ENCODE results near the gene MCC.

The MCC gene

GRCh38 chr5:113195251-113195650 is 293.0 kb downstream of the MCC start:
- H3K23ac ChIP-seq (ENCODE audit: low read length in 2 of 2) = no peak overlapping the region
- H2BK120ac ChIP-seq (ENCODE audit: low read depth, low read length) = no peak overlapping the region
- H3K36me3 ChIP-seq (ENCODE audit: control insufficient read depth in 1 of 2, insufficient read depth in 2 of 2, low read depth in 1 of 2, low read length in 2 of 2) = peaks cover 0 to 17% of the 10 kb centered on the region in 2 experiments
- H2AFZ ChIP-seq (ENCODE audit: low read depth, low read length) = no peak overlapping the region
- no peak for DNase-seq
- no peak overlapping the region for H2AK5ac ChIP-seq (ENCODE audit: low read length, severe bottlenecking)
- peaks cover 8% of the 10 kb centered on the region for H3K9me3 ChIP-seq (ENCODE audit: control insufficient read depth, low read length)
- no peak overlapping the region for H3K4ac ChIP-seq (ENCODE audit: low read depth in 1 of 2, low read length in 2 of 2)
- no peak overlapping the region for H2BK5ac ChIP-seq (ENCODE audit: low read depth, low read length, poor library complexity, severe bottlenecking)
- H3K79me1 ChIP-seq (replicated peaks; ENCODE audit: low read length, poor library complexity, severe bottlenecking) = peaks cover 19% of the 10 kb centered on the region
- 99% methylated on average over 3 of the region's 3 CpGs for WGBS
- no peak overlapping the region for H4K8ac ChIP-seq (ENCODE audit: low read length)
- H4K91ac ChIP-seq (ENCODE audit: low read length) = no peak overlapping the region
- no peak overlapping the region for H3K27ac ChIP-seq (ENCODE audit: low read length, poor library complexity, severe bottlenecking)
- H3K4me2 ChIP-seq (ENCODE audit: low read length, poor library complexity, severe bottlenecking) = no peak overlapping the region
- no peak overlapping the region for H3K9ac ChIP-seq (ENCODE audit: low read length)
- no peak overlapping the region for H3K18ac ChIP-seq (ENCODE audit: low read depth in 1 of 2, low read length in 2 of 2)
- H2BK12ac ChIP-seq (ENCODE audit: low read length in 2 of 2) = no peak overlapping the region
- no peak overlapping the region for H2BK15ac ChIP-seq (ENCODE audit: low read depth, poor library complexity, severe bottlenecking)
- H3K14ac ChIP-seq (ENCODE audit: low read length in 2 of 2) = no peak overlapping the region
- peaks cover 2% of the 10 kb centered on the region for H3K4me1 ChIP-seq (ENCODE audit: control insufficient read depth, insufficient read depth, low read depth, low read length)
- H3K27me3 ChIP-seq (ENCODE audit: control insufficient read depth in 1 of 2, insufficient read depth in 1 of 2, low read length in 2 of 2) = no peaks in the 10 kb centered on the region
- H3K4me3 ChIP-seq (ENCODE audit: insufficient read depth in 1 of 2, low read depth in 1 of 2, low read length in 2 of 2) = no peak overlapping the region

GRCh38 chr5:113194591-113194990 is 293.7 kb downstream of the MCC start:
- H3K23ac ChIP-seq (ENCODE audit: low read length in 2 of 2) = no peak overlapping the region
- H2AK5ac ChIP-seq (ENCODE audit: low read length, severe bottlenecking) = no peak overlapping the region
- no peak overlapping the region for H3K27ac ChIP-seq (ENCODE audit: low read length, poor library complexity, severe bottlenecking)
- no peaks in the 10 kb centered on the region for H3K27me3 ChIP-seq (ENCODE audit: control insufficient read depth in 1 of 2, insufficient read depth in 1 of 2, low read length in 2 of 2)
- H3K4me3 ChIP-seq (ENCODE audit: insufficient read depth in 1 of 2, low read depth in 1 of 2, low read length in 2 of 2) = no peak overlapping the region
- peaks cover 2% of the 10 kb centered on the region for H3K4me1 ChIP-seq (ENCODE audit: control insufficient read depth, insufficient read depth, low read depth, low read length)
- DNase-seq = no peak
- H3K36me3 ChIP-seq (ENCODE audit: control insufficient read depth in 1 of 2, insufficient read depth in 2 of 2, low read depth in 1 of 2, low read length in 2 of 2) = peaks cover 0 to 17% of the 10 kb centered on the region in 2 experiments
- no peak overlapping the region for H2BK120ac ChIP-seq (ENCODE audit: low read depth, low read length)
- no peak overlapping the region for H4K91ac ChIP-seq (ENCODE audit: low read length)
- no peak overlapping the region for H3K9ac ChIP-seq (ENCODE audit: low read length)
- H2BK12ac ChIP-seq (ENCODE audit: low read length in 2 of 2) = no peak overlapping the region
- 86% methylated on average over 3 of the region's 5 CpGs for WGBS
- H3K79me1 ChIP-seq (replicated peaks; ENCODE audit: low read length, poor library complexity, severe bottlenecking) = peaks cover 17% of the 10 kb centered on the region
- no peak overlapping the region for H3K14ac ChIP-seq (ENCODE audit: low read length in 2 of 2)
- no peak overlapping the region for H3K4me2 ChIP-seq (ENCODE audit: low read length, poor library complexity, severe bottlenecking)
- no peak overlapping the region for H2AFZ ChIP-seq (ENCODE audit: low read depth, low read length)
- no peak overlapping the region for H4K8ac ChIP-seq (ENCODE audit: low read length)
- H2BK5ac ChIP-seq (ENCODE audit: low read depth, low read length, poor library complexity, severe bottlenecking) = no peak overlapping the region
- H2BK15ac ChIP-seq (ENCODE audit: low read depth, poor library complexity, severe bottlenecking) = no peak overlapping the region
- no peak overlapping the region for H3K18ac ChIP-seq (ENCODE audit: low read depth in 1 of 2, low read length in 2 of 2)
- no peak overlapping the region for H3K4ac ChIP-seq (ENCODE audit: low read depth in 1 of 2, low read length in 2 of 2)
- peaks cover 8% of the 10 kb centered on the region for H3K9me3 ChIP-seq (ENCODE audit: control insufficient read depth, low read length)

GRCh38 chr5:113194125-113194524 is 294.1 kb downstream of the MCC start:
- no peak overlapping the region for H2BK12ac ChIP-seq (ENCODE audit: low read length in 2 of 2)

GRCh38 chr5:113193311-113193978 is 294.8 kb downstream of the MCC start:
- Histone ChIP-seq H3K4me1 (ENCODE audit: control insufficient read depth, insufficient read depth, low read depth, low read length) (peaks cover 2% of the 10 kb centered on the region), H3K9me3 (ENCODE audit: control insufficient read depth, low read length) (peaks cover 8% of the 10 kb centered on the region), H3K36me3 (ENCODE audit: control insufficient read depth in 1 of 2, insufficient read depth in 2 of 2, low read depth in 1 of 2, low read length in 2 of 2) (peaks cover 0 to 17% of the 10 kb centered on the region in 2 experiments), H3K23ac (ENCODE audit: low read length in 2 of 2) (no peak overlapping the region), H2BK15ac (ENCODE audit: low read depth, poor library complexity, severe bottlenecking) (no peak overlapping the region), H3K79me1 (replicated peaks; ENCODE audit: low read length, poor library complexity, severe bottlenecking) (peaks cover 15% of the 10 kb centered on the region), H2AK5ac (ENCODE audit: low read length, severe bottlenecking) (no peak overlapping the region), H2BK5ac (ENCODE audit: low read depth, low read length, poor library complexity, severe bottlenecking) (no peak overlapping the region), H3K14ac (ENCODE audit: low read length in 2 of 2) (no peak overlapping the region), H2BK120ac (ENCODE audit: low read depth, low read length) (no peak overlapping the region), H3K18ac (ENCODE audit: low read depth in 1 of 2, low read length in 2 of 2) (no peak overlapping the region), H3K9ac (ENCODE audit: low read length) (no peak overlapping the region), H3K4me3 (ENCODE audit: insufficient read depth in 1 of 2, low read depth in 1 of 2, low read length in 2 of 2) (no peak overlapping the region), H2AFZ (ENCODE audit: low read depth, low read length) (no peak overlapping the region), H3K4ac (ENCODE audit: low read depth in 1 of 2, low read length in 2 of 2) (no peak overlapping the region), H4K8ac (ENCODE audit: low read length) (no peak overlapping the region), H4K91ac (ENCODE audit: low read length) (no peak overlapping the region), H3K4me2 (ENCODE audit: low read length, poor library complexity, severe bottlenecking) (no peak overlapping the region), H3K27ac (ENCODE audit: low read length, poor library complexity, severe bottlenecking) (no peak overlapping the region), H2BK12ac (ENCODE audit: low read length in 2 of 2) (no peak overlapping the region), H3K27me3 (ENCODE audit: control insufficient read depth in 1 of 2, insufficient read depth in 1 of 2, low read length in 2 of 2) (no peaks in the 10 kb centered on the region)
- 100% methylated on average over 2 of the region's 5 CpGs for WGBS
- DNase-seq = no peak

More at GRCh38 chr5:113194125-113194524, 294.1 kb downstream of the MCC start:
- no peak overlapping the region for H3K14ac ChIP-seq (ENCODE audit: low read length in 2 of 2)
- H4K91ac ChIP-seq (ENCODE audit: low read length) = no peak overlapping the region
- H3K18ac ChIP-seq (ENCODE audit: low read depth in 1 of 2, low read length in 2 of 2) = no peak overlapping the region
- H2AFZ ChIP-seq (ENCODE audit: low read depth, low read length) = no peak overlapping the region
- no peak overlapping the region for H3K23ac ChIP-seq (ENCODE audit: low read length in 2 of 2)
- 93% methylated on average over 6 of the region's 6 CpGs for WGBS
- no peaks in the 10 kb centered on the region for H3K27me3 ChIP-seq (ENCODE audit: control insufficient read depth in 1 of 2, insufficient read depth in 1 of 2, low read length in 2 of 2)
- no peak for DNase-seq
- no peak overlapping the region for H2AK5ac ChIP-seq (ENCODE audit: low read length, severe bottlenecking)
- peaks cover 16% of the 10 kb centered on the region for H3K79me1 ChIP-seq (replicated peaks; ENCODE audit: low read length, poor library complexity, severe bottlenecking)
- no peak overlapping the region for H3K4me3 ChIP-seq (ENCODE audit: insufficient read depth in 1 of 2, low read depth in 1 of 2, low read length in 2 of 2)
- H2BK120ac ChIP-seq (ENCODE audit: low read depth, low read length) = no peak overlapping the region
- H3K4me1 ChIP-seq (ENCODE audit: control insufficient read depth, insufficient read depth, low read depth, low read length) = peaks cover 2% of the 10 kb centered on the region
- no peak overlapping the region for H3K27ac ChIP-seq (ENCODE audit: low read length, poor library complexity, severe bottlenecking)
- no peak overlapping the region for H4K8ac ChIP-seq (ENCODE audit: low read length)
- no peak overlapping the region for H3K9ac ChIP-seq (ENCODE audit: low read length)
- H3K9me3 ChIP-seq (ENCODE audit: control insufficient read depth, low read length) = peaks cover 8% of the 10 kb centered on the region
- H2BK15ac ChIP-seq (ENCODE audit: low read depth, poor library complexity, severe bottlenecking) = no peak overlapping the region
- H3K4ac ChIP-seq (ENCODE audit: low read depth in 1 of 2, low read length in 2 of 2) = no peak overlapping the region
- H3K36me3 ChIP-seq (ENCODE audit: control insufficient read depth in 1 of 2, insufficient read depth in 2 of 2, low read depth in 1 of 2, low read length in 2 of 2) = peaks cover 0 to 17% of the 10 kb centered on the region in 2 experiments
- H3K4me2 ChIP-seq (ENCODE audit: low read length, poor library complexity, severe bottlenecking) = no peak overlapping the region
- H2BK5ac ChIP-seq (ENCODE audit: low read depth, low read length, poor library complexity, severe bottlenecking) = no peak overlapping the region
